Right renal cortex interstitium (tissue), 3 donors: ENCODE measurements around the gene ICE2. TPM values are rescaled to one million over a fixed set of nuclear protein-coding genes. Genes with fewer than 3 reads are reported as not detected.

Source experiments
- DNase-seq, 3 donors: peaks; one replicate each; pipeline ENCODE4 v3.0.0-alpha.2; 2013; ENCODE audit warnings: low read depth in 3 of 3, low spot score in 2 of 3
- polyA plus RNA-seq, 3 donors: library from polyadenylated mRNA; unstranded; fragments of 120-200 nt; gene quantifications; one replicate each; pipeline ENCODE4 v1.2.1, GENCODE V29; 2013; ENCODE audit not compliant: insufficient read length in 3 of 3

Gene ICE2
- polyA plus RNA-seq, 3 donors = 78.0 to 85.7 (median 83.5) TPM

DNA sequence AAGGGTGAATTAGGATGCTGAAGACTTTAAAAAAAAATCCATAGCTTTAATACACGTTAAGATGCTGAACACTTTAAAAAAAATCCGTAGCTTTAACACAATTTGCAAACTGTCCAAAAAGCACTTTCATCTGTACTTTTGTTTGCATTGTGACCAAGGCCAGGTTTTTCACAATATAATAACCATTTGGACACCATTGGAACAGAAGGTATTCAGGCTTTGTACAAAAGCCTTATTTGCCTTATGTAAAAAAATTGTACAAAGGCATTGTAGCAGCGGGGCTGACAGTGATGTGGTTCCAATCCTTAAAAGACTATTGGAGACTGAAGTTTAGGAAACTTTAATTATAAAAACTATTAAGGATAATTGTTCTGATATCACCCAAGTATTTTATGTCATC is 15.2 kb upstream of the ICE2 start:
- no peak for DNase-seq

DNA sequence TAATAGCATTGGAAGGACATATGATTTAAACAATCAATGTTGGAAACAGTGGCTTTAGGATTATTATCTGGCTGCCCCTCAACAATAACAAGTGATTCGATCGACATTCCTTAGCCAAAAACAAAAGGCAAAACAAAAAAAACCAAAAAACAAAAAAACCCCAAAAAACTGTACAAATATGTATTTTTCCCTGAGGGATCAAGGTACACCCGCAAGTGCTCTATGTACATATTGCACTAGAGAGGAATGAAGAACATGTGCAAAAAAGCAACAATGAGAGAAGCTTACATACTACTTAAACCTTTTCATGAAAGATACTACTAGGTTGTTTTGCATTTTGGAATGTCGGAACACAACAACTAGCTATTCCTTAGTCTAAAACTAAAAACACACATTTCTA is 14.2 kb upstream of the ICE2 start:
- DNase-seq = no peak

DNA sequence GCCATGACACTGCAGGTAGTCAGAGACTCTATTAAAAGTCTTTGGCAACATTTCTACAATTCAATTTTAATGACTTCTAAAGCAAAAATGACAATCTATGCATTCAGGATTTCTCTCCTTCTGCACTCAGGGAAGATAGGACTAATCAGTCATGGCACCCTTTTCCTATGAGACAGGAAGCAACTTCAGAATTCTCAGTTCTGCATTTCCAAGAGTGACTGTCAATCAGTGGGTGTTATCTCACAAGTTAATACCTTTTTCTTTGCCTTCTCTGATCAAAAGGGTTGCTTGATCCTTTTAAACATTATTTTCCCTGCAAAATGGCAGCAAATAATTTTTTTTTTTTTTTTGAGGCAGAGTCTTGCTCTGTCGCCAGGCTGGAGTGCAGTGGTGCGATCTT is 7.8 kb upstream of the ICE2 start:
- no peak for DNase-seq

DNA sequence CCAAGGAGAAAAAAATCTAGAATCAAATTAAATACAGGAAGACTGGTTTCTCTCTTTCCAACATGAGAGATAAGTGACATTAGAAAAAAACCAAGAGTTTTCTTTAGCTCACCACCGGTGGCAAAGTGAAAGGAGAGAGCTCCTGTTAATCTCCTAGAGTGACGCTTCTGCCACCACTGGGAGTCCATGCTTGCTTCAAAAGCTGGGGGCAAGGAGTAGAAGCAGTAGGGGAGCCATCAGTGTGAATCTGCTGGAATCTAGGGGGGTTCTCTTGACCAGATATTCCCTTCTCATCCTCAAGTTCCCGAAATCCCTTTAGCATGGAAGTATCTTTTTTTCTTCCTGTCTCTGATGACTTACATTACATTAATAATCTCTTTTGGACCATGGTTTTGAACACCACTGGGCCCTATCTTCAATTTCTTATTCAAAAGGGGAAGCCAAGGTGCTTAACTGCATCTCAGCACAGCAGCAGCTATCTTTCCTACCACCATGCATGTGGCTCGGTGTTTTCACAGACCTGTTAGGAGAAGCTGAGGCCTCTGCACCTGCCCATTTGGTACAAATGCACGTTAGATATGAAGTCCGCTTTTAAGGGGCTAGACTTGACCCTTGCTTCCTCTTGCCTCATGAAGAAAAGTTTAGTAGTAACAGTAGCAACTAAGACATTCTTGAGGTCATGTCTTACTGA is 6.6 kb upstream of the ICE2 start:
- DNase-seq = no peak

DNA sequence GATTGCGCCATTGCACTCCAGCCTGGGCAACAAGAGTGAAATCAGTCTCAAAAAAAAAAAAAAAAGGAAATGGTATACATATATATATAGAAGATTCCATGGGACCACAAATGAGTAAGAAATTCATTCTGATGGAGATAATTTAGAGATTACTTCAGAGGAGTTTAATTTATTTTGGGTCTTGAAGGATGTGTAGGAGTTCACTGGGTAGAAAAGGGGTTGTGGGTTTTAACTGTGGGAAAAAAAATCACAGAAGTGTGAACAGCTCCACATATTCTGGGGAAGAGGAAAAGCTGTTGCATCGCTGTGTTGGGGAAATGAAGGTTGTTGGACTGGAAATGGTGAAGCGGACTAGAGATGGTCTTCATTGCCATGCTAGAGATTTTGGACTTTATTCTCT is 4.1 kb upstream of the ICE2 start:
- DNase-seq = no peak

DNA sequence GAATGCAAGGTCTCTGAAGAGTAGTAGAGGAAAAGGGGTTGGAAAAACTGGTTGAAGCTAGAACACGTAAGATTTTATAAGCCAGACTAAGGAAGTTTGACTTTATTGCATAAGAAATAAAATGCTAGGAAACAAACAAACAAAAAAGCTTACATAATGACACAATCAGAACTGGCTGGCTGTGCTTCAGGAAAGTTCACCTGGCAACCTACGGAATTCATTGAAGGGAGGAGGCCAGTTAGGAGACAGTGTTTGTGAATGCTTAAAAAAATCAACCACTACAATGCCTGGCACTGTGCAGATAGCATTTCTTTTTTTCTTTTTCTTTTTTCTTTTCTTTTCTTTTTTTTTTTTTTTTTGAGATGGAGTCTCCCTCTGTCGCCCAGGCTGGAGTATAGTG is 1.9 kb upstream of the ICE2 start:
- DNase-seq = no peak

DNA sequence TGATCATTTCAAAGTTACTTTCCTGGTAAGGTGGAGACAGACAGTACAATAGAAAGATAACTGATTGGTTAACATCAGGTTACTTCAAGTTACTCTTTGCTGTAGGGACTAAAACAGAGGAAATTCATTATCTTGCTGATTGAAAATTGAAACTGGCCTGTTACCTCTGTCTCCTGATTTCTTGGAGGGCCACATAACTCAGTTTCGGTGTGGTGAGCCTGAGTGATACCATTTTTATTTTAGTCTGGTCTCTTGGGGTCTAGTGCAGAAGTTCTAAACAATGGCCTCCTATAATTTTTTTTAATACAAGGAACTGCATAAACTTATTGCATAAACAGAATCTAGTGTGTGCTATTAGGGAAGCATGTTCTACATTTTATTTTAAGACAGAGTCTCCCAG is 1.2 kb upstream of the ICE2 start:
- DNase-seq = no peak

DNA sequence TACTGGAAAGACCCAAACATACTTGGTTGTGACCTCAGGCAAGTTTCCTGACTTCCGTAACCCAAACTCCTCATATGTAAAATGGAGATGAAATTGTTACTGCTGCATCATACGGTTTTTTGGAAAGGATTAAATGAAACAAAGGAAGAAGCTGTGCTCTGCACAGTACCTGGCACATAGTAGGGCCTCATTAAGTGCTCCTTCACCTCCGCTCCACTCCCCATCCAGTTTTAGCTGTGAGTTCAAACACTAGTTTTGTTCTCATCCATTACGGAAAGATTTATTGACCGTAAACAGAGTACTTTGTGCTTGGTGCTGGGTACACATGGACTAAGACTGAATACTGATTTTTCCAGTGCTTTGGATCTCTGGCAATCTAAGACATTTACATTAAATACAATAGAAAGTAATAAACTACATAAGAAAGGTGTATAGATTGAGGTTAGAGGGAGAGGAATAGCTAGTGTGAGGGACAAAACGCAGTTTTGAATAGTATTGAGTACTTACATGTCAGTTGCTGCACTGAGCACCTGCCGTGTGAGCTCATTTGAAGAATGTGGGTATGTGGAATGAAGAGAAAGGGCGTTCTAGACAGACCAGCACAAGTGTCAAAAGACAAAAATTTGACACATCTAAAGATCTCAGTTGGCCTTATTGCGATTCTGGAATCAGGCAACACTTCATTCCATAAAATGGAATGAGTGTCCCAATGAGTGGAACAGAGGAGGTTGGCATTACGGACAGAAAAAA is 594 bp upstream of the ICE2 start:
- no peak for DNase-seq

DNA sequence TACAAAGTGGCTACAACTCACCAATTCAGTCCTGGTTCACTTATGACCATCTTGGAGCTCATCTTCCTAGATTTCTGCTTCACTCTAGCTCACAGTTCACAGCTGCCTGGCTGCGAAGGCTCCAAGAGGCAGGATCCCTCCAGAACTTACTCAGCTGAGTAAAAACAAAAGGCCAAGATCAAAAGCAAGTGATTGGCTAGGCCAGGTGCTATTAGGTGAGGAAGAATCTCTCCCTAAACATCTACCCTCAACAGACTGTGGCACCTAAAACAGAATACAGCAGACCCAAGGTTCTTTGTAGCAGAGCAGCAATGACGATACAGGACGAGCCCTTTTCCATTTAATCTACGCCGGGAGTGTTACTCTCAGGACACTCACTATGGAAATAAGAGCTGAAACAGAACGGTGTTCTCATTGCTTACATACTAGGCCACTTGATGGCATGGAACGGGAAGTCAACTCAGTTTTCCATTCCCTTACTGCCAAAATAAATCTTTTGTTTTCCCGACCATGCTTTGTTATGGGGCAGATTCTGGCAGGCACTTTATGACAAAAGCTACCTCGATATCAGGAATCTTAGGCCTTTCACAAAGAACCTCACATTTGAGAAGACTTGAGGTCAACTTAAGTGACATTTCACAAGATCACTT is 901 bp downstream of the ICE2 start:
- peak in 2 of 3 donors; percentile 39 to 41 for DNase-seq

DNA sequence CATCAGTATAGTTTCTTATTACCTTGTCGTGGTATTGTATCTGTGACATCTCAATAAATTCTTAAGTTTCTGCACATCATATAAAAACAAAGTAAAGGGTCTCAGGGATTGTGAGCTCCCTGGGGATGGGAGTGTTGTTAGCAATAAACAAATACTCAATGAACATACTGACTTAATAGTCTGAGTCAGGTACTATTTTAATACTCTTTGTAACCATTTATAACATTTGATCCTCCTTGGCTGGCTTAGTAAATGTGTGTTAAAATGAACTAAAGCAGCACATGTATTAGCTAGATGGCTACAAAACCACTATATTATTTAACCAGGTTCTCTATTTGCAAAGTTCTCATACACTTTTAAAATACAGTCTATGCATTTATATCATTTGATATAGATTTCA is 1.8 kb downstream of the ICE2 start:
- DNase-seq = no peak

DNA sequence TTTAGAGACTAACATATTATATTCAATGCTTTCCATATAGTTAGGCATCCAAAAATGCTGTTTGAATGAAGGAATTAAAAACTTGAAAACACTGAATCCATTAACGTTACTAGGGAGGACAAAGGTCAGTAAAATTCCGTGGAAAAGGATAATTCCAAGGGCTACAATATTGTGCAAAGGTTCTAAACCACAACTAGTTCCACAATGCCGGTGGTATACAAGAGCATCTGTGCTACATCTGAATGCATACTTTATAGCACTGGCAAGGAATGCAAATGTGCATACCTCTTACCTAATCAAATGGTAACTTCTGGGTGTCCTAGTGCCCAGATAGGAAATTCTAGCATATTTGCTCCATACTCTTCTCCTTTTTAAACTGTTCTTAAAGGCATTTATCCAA is 2.2 kb downstream of the ICE2 start:
- no peak for DNase-seq

DNA sequence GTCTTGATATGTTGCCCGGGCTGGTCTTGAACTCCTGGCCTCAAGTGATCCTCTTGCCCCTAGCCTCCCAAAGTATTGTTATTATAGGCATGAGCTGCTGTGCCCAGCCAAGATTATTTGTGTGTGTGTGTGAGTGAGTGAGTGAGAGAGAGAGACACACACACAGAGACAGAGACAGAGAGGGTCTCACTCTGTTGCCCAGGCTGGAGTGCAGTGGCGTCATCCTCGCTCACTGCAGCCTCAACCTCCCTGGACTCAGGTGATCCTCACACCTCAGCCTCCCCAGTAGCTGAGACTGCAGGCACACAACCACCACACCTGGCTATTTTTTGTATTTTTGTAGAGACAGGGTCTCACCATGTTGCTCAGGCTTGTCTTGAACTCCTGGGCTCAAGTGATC is 5.8 kb downstream of the ICE2 start:
- no peak for DNase-seq

DNA sequence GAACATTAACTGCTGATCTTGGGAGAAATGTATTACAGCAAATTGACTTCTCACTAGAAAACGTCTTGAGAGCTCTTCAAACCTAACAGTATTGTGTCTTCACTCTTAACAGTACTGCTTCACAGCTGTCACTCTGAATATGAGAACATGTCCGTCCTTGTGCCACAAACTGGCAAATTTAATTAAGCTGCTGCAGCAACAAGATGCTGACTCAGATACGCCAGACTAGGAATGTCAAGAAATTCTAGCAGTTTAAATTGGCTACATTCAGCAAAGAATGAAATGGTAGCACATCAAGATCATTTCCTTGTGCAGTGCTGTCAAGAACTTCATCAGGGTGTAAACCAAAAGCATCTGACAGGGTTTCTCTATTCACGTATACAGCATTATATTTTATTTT is 7.6 kb downstream of the ICE2 start:
- DNase-seq = no peak

DNA sequence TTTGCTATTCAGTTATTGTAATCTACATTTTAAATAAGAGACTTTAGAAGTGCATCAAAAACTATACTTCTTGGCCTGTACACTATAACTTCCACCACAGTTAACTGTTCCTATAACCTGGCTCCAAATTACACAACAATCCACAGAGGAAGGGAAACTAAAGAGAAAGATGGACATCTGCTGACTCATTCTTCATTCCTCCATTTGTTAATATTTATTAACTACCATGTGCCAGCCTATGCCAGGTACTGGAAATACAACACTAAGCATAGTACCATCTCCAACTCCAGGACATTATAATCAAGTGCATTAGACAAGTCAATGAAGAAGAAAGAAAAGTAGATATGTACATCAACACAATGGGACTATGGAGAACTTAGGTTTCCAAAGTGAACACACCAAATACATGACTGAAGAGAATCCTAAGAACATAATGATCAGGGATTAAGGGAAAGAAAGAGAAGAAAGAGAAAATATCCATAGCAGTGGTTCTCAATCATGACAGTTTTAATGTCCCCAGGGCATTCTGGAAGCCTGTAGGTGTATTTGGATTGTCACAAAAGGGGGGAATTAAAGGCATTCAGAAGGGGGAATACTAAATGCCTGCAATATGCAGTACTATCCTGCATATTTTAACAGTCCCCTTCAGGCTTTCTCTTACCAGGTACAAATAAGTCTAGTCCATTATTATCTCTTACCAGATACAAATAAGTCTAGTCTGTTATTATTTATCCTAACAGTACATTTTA is 8.9 kb downstream of the ICE2 start:
- no peak for DNase-seq

DNA sequence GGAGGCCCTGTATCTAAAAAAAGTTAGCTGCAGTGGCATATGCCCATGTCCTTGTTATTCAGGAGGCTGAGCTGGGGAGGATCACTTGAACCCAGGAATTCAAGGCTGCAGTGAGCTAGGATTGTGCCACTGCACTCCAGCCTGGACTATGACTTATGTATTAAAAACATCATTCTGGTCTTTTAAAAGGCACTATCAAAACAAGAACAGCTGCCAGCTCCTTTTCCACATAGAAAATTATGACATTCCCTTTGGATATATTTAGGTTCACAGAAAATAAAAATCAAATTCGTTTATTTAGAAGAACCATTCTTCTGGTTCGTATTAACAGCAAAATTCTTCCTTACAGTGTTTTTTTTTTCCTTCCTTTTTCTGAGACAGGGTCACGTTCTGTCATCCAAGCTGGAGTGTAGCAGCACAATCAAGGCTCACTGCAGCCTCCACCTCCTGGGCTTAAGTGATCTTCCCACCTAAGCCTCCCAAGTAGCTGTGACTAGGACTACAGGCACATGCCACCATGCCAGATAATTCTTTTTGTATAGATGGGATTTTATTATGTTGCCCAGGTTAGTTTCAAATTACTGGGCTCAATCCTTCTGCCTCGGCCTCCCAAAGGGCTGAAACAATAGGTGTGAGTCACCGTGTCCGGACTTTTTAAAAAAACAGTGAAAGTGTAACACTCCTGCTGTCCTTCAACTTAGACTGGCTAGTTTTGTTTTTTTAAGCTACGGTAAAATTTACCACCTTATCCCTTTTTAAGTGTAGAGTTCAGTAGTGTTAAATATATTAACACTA is 13.9 kb downstream of the ICE2 start:
- no peak for DNase-seq

DNA sequence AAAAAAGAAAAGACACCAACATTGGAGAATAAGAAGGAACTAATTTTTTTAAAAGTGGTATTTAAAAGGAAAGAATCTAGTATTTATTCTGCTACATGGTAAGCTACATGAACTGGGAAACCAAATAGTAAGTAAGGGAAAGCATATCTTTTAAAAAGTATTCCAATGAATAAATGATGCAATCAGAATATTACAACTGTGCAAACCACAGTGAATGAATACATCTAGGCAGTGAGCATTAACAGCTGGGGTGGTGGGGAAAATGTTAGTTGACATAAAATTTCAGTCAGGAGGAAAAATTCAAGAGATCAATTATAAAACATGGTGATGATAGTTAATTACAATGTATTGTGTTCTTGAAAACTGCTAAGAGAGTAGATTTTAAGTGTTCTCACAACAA is 16.9 kb downstream of the ICE2 start:
- no peak for DNase-seq

DNA sequence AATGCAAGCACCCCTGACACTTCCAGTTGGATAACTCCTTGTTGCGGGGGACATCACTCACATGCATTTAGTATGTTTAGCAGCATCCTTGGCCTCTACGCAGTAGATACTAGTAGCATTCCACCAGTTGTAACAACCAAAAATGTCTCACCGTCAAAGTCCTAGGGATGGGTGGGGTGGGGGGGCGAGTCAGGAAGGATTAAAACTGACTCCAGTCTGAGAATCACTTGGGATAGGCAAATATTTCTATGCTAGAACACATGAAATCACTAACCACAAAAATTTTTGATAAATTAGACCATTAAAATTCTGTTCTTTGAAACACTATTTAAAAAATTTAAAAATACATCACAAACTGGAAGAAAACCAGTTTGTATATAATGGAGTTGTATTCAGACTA is 18.0 kb downstream of the ICE2 start:
- no peak for DNase-seq

DNA sequence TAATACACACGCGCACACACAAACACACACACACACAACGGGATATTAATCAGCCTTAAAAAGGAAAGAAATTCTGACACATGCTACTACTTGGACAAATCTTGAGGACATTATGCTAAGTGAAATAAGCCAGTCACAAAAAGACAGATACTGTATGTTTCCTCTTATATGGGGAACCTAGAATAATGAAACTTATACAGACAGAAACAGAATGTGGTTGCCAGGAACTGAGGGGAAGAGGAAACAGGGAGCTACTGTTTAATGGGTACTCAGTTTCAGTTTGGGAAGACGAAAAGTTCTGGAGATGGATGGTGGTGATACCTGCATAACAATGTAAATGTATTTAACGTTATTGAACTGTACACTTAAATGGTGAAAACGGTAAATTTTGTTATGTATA is 20.2 kb downstream of the ICE2 start:
- DNase-seq = no peak

DNA sequence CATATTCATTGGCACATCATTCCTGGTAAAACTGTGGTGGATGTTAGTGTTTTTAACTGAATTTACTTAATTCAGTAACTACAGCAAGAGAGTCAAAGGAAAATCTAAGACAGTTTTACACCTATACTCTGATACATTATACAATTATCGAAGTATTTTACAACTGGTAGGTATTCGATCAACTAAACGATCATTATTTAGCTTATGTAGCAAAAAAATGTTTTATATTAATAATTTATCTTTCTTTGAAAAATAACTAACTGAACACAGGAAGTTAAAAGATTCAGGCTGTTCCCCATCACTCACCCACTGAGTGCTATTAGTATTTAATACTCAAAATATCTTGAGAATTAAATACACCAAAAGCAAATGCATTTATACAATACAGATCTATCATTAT is 21.0 kb downstream of the ICE2 start:
- no peak for DNase-seq

DNA sequence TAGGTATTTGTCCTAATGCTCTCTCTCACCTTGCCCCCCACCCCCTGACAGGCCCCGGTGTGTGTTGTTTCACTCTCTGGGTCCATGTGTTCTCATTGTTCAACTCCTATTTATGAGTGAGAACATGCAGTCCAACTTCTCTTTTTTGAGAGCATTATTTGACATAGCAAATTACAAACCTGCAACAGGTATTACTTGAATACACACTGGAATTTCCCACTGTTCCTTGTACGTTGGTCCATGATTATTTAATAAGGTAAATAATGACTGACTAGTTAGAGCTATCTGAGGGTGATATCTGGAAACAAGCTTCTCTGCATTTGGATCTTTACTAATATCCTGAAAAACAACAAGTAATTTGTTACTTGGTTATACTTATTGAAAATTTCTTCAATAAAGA is 24.1 kb downstream of the ICE2 start:
- no peak for DNase-seq
